Ectodermal cell (in vitro differentiated cells): Measurements from ENCODE around the gene XRN2.

ENCODE experiments used
- H3K27ac ChIP-seq: 2 replicates; pipeline ENCODE4 v1.7.0; 2013; ENCODE audit warnings: mild to moderate bottlenecking, low read depth, low read length; ENCODE audit not compliant: insufficient read depth, poor library complexity, severe bottlenecking
- H3K27me3 ChIP-seq: 2 replicates; pipeline ENCODE4 v1.7.0; 2013; ENCODE audit warnings: mild to moderate bottlenecking, low read length; ENCODE audit not compliant: insufficient read depth, control insufficient read depth, poor library complexity, severe bottlenecking
- H3K36me3 ChIP-seq: one replicate; pipeline ENCODE4 v1.7.0; 2013; ENCODE audit warnings: low read length; ENCODE audit not compliant: control insufficient read depth, insufficient read depth
- H3K4me1 ChIP-seq: one replicate; pipeline ENCODE4 v1.7.0; 2013; ENCODE audit warnings: low read length; ENCODE audit not compliant: control insufficient read depth, insufficient read depth
- H3K4me3 ChIP-seq: 2 replicates; pipeline ENCODE4 v1.7.0; 2013; ENCODE audit warnings: low read depth, low read length, control low read depth; ENCODE audit not compliant: insufficient read depth
- H3K9me3 ChIP-seq: 2 replicates; pipeline ENCODE4 v1.7.0; 2013; ENCODE audit warnings: mild to moderate bottlenecking, low read length, moderate library complexity; ENCODE audit not compliant: control insufficient read depth
- WGBS, 2 experiments: methylation state at CpG; one replicate each; pipeline ENCODE4 v1.1.7; 2013; ENCODE audit warnings: missing lambda C conversion rate in 2 of 2; 5-methylcytosine and 5-hydroxymethylcytosine counted together

The XRN2 gene

DNA sequence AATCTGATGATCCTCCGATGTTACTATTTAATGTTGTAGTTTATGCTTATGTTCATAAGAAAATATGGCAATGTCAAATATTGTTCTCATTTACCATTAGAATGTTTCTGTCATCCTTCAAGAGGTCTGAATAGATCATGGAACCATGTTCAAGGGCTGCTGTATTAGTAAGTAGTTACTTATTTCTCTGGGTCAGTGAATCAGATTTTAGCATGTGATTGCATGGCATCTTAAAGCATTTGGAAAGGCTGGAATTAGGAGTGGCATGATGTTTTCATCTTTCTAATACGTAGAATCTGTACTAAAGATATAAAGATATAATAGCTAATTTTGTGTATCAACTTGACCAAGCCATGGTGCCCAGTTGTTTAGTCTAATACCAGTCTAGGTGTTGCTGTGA lies 134.7 kb downstream of the XRN2 start:
- H3K4me1 ChIP-seq: no peaks in the 10 kb centered on the region
- no peak overlapping the region for H3K4me3 ChIP-seq
- WGBS, 2 experiments: 100% methylated on average over 1 to 2 of the region's 2 CpGs
- H3K36me3 ChIP-seq: no peaks in the 10 kb centered on the region
- no peak overlapping the region for H3K27ac ChIP-seq
- H3K27me3 ChIP-seq: no peaks in the 10 kb centered on the region
- no peaks in the 10 kb centered on the region for H3K9me3 ChIP-seq
